ENCODE results near the gene TAF15. TPM values are rescaled to one million over a fixed set of nuclear protein-coding genes. Genes with fewer than 3 reads are reported as not detected.
A peak's percentile ranks its signal among the peaks of the same experiment; 100 is the strongest.

Gene TAF15
- total and polyA plus RNA-seq, 2 of the 13 experiments (the other 11 are each of a cell fraction or from before 2014, with no cell fraction given): 25.2 to 26.5 TPM

GRCh38 chr17:35808962-35809854, at the start of gene TAF15 (continued):
- TF ChIP-seq ATF2 (CRISPR knock-in tag; IDR thresholded peaks at IDR 0.05) (no peak; the same call in 1 of the 2 replicates), ZC3H4 (CRISPR knock-in tag; IDR thresholded peaks at IDR 0.05; ENCODE audit: borderline replicate concordance) (no peak), ZNF629 (CRISPR knock-in tag; conservative IDR thresholded peaks at IDR 0.05) (no peak), RBAK (CRISPR knock-in tag; IDR thresholded peaks at IDR 0.05) (no peak; the same call in 1 of the 2 replicates), ZMYM4 (CRISPR knock-in tag; IDR thresholded peaks at IDR 0.05) (peak; percentile 71), SCMH1 (CRISPR knock-in tag; IDR thresholded peaks at IDR 0.05; ENCODE audit: borderline replicate concordance) (no peak), GFI1 (CRISPR knock-in tag; IDR thresholded peaks at IDR 0.05; ENCODE audit: borderline replicate concordance) (peak; percentile 71), PRDM4 (CRISPR knock-in tag; IDR thresholded peaks at IDR 0.05; ENCODE audit: borderline replicate concordance) (no peak), HHEX (CRISPR knock-in tag; IDR thresholded peaks at IDR 0.05) (no peak), ZNF362 (CRISPR knock-in tag; IDR thresholded peaks at IDR 0.05; ENCODE audit: borderline replicate concordance) (no peak), ZFP41 (CRISPR knock-in tag; IDR thresholded peaks at IDR 0.05; ENCODE audit: borderline replicate concordance) (no peak), ELF1 (CRISPR knock-in tag; IDR thresholded peaks at IDR 0.05) (0 out of 2 replicates have a peak, but pooled peaks have one; percentile 17), PREB (CRISPR knock-in tag; IDR thresholded peaks at IDR 0.05) (no peak), FOXK2 (IDR thresholded peaks at IDR 0.05) (peak; percentile 99), HCFC1 (IDR thresholded peaks at IDR 0.05; ENCODE audit: low read depth, low read length) (peak; percentile 19; the same call in 1 of the 2 replicates), KDM2A (CRISPR knock-in tag; IDR thresholded peaks at IDR 0.05; ENCODE audit: borderline replicate concordance, low read depth) (peak; percentile 56; the same call in 1 of the 2 replicates), ZNF34 (CRISPR knock-in tag; IDR thresholded peaks at IDR 0.05; ENCODE audit: borderline replicate concordance) (no peak), NR2F6 (IDR thresholded peaks at IDR 0.05) (no peak), NR2F6 (CRISPR knock-in tag; IDR thresholded peaks at IDR 0.05) (peak; percentile 39; the same call in 1 of the 2 replicates), SRSF9 (IDR thresholded peaks at IDR 0.05; ENCODE audit: borderline replicate concordance, insufficient read depth, low read depth, low read length, poor library complexity, severe bottlenecking) (no peak), AHR (CRISPR knock-in tag; IDR thresholded peaks at IDR 0.05) (peak; percentile 65; the same call in 1 of the 2 replicates), HMG20B (CRISPR knock-in tag; conservative IDR thresholded peaks at IDR 0.05) (peak; percentile 19; the same call in 1 of the 2 replicates), PRMT3 (CRISPR knock-in tag; IDR thresholded peaks at IDR 0.05; ENCODE audit: borderline replicate concordance, low read depth) (no peak; the same call in 1 of the 2 replicates), MAFF (IDR thresholded peaks at IDR 0.05; ENCODE audit: low read depth, low read length) (no peak)

Measured in HepG2 (cell line).